LoVo (cell line): Measurements from ENCODE around the gene TMEM74B.

Source experiments
- DNase-seq: peaks from one replicate; pipeline ENCODE4 v3.0.0-alpha.2; 2016; ENCODE audit warnings: low spot score

The TMEM74B gene

GRCh38 chr20:1137236-1137635 lies 47.5 kb downstream of the TMEM74B start:
- no peak for DNase-seq

GRCh38 chr20:1134836-1135235 lies 49.9 kb downstream of the TMEM74B start:
- DNase-seq, result no peak

- no peak for DNase-seq
Measured at GRCh38 chr20:1134355-1134754, 50.4 kb downstream of the TMEM74B start.

GRCh38 chr20:1131354-1131753 lies 53.4 kb downstream of the TMEM74B start:
- no peak for DNase-seq

GRCh38 chr20:1130847-1131246 lies 53.9 kb downstream of the TMEM74B start:
- DNase-seq, result no peak
